Measurements from ENCODE around the gene ATP1A1. TPM values are rescaled to one million over a fixed set of nuclear protein-coding genes. Genes with fewer than 3 reads are reported as not detected.
A peak's percentile ranks its signal among the peaks of the same experiment; 100 is the strongest.

The ATP1A1 gene
- total and polyA plus RNA-seq, 9 donors = 106 to 388 (median 196) TPM

- H3K36me3 ChIP-seq = no peaks in the 10 kb centered on the region
- intact Hi-C loops (cut with DNase I) = loop anchor here in 3 of 4 donors (5.0 to 10.0 kb wide), 4 partner anchors 106 to 993 kb away; partner anchors contain the start of genes CD58 (in 1 of the 3) and MAN1A2 (in 1 of the 3)
- H3K27ac ChIP-seq = peak overlapping the region in 1 of 2 donors; percentile 88
- no peak overlapping the region for H3K4me3 ChIP-seq
- H3K27me3 ChIP-seq = no peaks in the 10 kb centered on the region
- DNase-seq = no peak
- H3K9me3 ChIP-seq = no peaks in the 10 kb centered on the region
- H3K4me1 ChIP-seq (ENCODE audit: insufficient read depth) = peaks cover 4% of the 10 kb centered on the region
- 69 to 91% (median 78%) methylated on average over 1 of the region's 1 CpG for WGBS, 3 donors
- no peak for TF ChIP-seq EP300 (IDR thresholded peaks at IDR 0.05)
- no peak for TF ChIP-seq POLR2A (IDR thresholded peaks at IDR 0.05)
- TF ChIP-seq, protein P1, sequence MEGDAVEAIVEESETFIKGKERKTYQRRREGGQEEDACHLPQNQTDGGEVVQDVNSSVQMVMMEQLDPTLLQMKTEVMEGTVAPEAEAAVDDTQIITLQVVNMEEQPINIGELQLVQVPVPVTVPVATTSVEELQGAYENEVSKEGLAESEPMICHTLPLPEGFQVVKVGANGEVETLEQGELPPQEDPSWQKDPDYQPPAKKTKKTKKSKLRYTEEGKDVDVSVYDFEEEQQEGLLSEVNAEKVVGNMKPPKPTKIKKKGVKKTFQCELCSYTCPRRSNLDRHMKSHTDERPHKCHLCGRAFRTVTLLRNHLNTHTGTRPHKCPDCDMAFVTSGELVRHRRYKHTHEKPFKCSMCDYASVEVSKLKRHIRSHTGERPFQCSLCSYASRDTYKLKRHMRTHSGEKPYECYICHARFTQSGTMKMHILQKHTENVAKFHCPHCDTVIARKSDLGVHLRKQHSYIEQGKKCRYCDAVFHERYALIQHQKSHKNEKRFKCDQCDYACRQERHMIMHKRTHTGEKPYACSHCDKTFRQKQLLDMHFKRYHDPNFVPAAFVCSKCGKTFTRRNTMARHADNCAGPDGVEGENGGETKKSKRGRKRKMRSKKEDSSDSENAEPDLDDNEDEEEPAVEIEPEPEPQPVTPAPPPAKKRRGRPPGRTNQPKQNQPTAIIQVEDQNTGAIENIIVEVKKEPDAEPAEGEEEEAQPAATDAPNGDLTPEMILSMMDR (IDR thresholded peaks at IDR 0.05) = no peak
These were observed 1.3 kb upstream of the ATP1A1 start for GRCh38 chr1:116371752-116372151.

- no peaks in the 10 kb centered on the region for H3K27me3 ChIP-seq
- peak overlapping the region; percentile 98 for H3K4me3 ChIP-seq
- peak in 4 of 5 donors; percentile 31 to 49 (median 44) for DNase-seq
- no peak for TF ChIP-seq EP300 (IDR thresholded peaks at IDR 0.05)
- no peak for TF ChIP-seq POLR2A (IDR thresholded peaks at IDR 0.05)
- TF ChIP-seq, protein P1 (IDR thresholded peaks at IDR 0.05) = no peak
- H3K9me3 ChIP-seq = no peaks in the 10 kb centered on the region
- intact Hi-C loops (cut with DNase I) = loop anchor here in 3 of 4 donors (5.0 to 10.0 kb wide), 4 partner anchors 105 to 993 kb away; partner anchors contain the start of genes CD58 (in 1 of the 3) and MAN1A2 (in 1 of the 3)
- peaks cover 4% of the 10 kb centered on the region for H3K4me1 ChIP-seq (ENCODE audit: insufficient read depth)
- WGBS, 3 donors = 19 to 26% (median 23%) methylated on average over 11 of the region's 11 CpGs
- H3K36me3 ChIP-seq = no peaks in the 10 kb centered on the region
- H3K27ac ChIP-seq = peak overlapping the region; percentile 86 to 88
These were observed 853 bp upstream of the ATP1A1 start for GRCh38 chr1:116372191-116372590.

DNA sequence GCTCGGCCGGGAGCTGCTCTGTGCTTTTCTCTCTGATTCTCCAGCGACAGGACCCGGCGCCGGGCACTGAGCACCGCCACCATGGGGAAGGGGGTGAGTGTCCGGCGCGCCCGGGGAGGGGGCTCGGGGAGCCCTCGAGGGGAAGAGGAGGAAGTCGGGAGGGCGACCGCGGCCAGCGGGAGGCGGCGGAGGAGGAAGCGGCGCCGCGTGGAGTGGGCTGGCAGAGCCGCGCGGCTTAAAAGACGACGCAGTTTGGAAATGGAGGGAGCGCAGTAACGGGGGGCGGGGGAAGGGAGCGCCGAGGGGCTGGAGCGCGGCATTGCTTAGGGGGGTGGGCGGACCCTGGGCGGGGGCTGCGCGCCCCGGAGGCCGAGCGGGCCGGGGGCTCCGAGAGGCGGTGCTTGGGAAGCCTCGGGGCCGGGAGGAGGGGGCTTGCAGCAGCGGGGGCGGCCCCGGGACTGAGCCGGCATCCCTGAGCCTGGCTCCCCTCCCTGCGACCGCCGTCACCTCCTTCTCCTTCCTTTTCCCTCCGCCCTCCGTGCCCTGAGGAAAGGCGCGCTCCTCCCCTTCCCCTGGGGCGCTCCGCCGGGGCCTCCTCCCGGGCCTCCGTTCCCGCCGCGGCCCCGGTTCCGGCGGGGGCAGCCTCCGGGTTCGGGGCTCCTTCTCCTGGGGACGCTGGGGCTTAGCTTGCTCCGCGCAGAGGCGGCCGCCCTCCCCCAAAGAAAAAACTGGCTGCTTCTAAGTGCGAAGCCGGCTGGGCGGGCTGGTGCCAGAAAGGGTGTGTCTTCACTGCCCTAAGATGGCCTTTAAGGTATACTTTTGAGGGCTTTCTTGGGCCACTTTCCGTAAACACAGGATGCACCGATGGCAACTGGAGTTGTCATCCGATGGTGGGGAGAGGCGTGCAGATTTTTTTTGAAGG, 648 bp downstream of the ATP1A1 start:
- peak; percentile 46 to 76 (median 71) for DNase-seq
- H3K4me1 ChIP-seq (ENCODE audit: insufficient read depth) = peaks cover 9% of the 10 kb centered on the region
- 0 to 1% (median 0%) methylated on average over 51 to 84 of the region's 84 CpGs for WGBS, 3 donors
- no peak for TF ChIP-seq EP300 (IDR thresholded peaks at IDR 0.05)
- TF ChIP-seq POLR2A (IDR thresholded peaks at IDR 0.05) = peak; percentile 6
- TF ChIP-seq, protein P1 (IDR thresholded peaks at IDR 0.05) = no peak
- H3K9me3 ChIP-seq = no peaks in the 10 kb centered on the region
- H3K27ac ChIP-seq = peak overlapping the region; percentile 86 to 88
- no peaks in the 10 kb centered on the region for H3K36me3 ChIP-seq
- no peaks in the 10 kb centered on the region for H3K27me3 ChIP-seq
- H3K4me3 ChIP-seq = peak overlapping the region; percentile 98
- intact Hi-C loops (cut with DNase I) = loop anchor here in 3 of 4 donors (5.0 to 10.0 kb wide), 4 partner anchors 104 to 991 kb away; partner anchors contain the start of genes CD58 (in 1 of the 3) and MAN1A2 (in 1 of the 3)

DNA sequence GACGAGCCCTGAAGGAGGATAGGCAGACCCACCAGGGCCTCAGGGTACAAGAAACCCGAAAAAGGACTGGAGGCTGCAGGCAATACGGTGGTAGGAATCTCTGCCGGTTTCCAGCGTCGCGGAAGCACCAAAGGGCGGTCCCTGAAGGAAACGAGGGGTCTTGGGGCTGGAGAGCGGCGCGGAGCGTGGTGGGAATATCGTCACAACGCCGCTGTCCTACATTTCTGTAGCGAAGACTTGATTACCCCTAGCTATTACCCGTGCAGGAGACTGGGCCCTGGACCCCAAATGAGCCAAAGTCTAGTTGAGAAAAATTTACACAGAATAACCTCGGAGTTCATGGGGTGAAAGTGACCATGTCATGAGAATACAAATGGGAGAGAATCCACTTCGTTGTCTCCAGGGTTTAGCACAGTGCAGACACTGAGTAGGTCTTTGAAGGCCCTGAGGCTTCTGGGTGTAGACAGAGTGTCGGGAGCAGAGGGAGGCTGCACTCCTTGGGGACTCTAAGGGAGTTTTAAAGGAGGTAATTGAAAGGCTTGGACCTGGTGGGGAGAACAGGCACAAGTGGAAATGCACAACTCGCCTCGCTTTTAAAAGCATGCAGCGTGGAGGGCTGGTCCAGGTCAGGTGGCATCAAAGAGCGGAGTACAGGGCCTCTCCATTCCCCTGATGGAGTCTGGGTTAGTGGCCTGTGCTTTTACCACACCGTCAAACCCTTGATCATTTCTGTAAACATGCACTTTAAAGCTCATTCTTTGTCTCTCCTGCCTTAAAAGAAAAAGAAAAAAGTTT, 1.5 kb downstream of the ATP1A1 start:
- intact Hi-C loops (cut with DNase I) = loop anchor here (5.0 to 10.0 kb wide), 5 partner anchors 43 to 990 kb away; partner anchors contain the start of genes CD58 (in 1 of the 4) and MAN1A2 (in 1 of the 4)
- H3K9me3 ChIP-seq = no peaks in the 10 kb centered on the region
- TF ChIP-seq, protein P1 (IDR thresholded peaks at IDR 0.05) = no peak
- no peak for TF ChIP-seq POLR2A (IDR thresholded peaks at IDR 0.05)
- DNase-seq = no peak
- peaks cover 14% of the 10 kb centered on the region for H3K4me1 ChIP-seq (ENCODE audit: insufficient read depth)
- H3K27ac ChIP-seq = peak overlapping the region in 1 of 2 donors; percentile 88
- WGBS, 3 donors = 9 to 21% (median 10%) methylated on average over 26 of the region's 26 CpGs
- no peaks in the 10 kb centered on the region for H3K36me3 ChIP-seq
- H3K4me3 ChIP-seq = peak overlapping the region; percentile 98
- H3K27me3 ChIP-seq = no peaks in the 10 kb centered on the region

All from ovary (tissue), 9 donors.